ENCODE data around the gene TRMT2A.
A peak's percentile ranks its signal among the peaks of the same experiment; 100 is the strongest.

Gene TRMT2A

GRCh38 chr22:20121856-20122415 lies 4.9 kb upstream of the TRMT2A start:
- peaks cover 13% of the 10 kb centered on the region for H3K4me1 ChIP-seq (ENCODE audit: control insufficient read depth, insufficient read depth, low read length, poor library complexity, severe bottlenecking)
- H3K9me3 ChIP-seq (ENCODE audit: control insufficient read depth, low read length): no peaks in the 10 kb centered on the region
- DNase-seq: no peak
- no peak overlapping the region for H3K27ac ChIP-seq (ENCODE audit: insufficient read depth, low read length, poor library complexity, severe bottlenecking)
- H3K36me3 ChIP-seq (ENCODE audit: control insufficient read depth, insufficient read depth, low read length): peaks cover 55% of the 10 kb centered on the region
- no peak overlapping the region for H3K4me3 ChIP-seq (ENCODE audit: insufficient read depth, low read depth, low read length, poor library complexity, severe bottlenecking)
- no peaks in the 10 kb centered on the region for H3K27me3 ChIP-seq (replicated peaks; ENCODE audit: control insufficient read depth, insufficient read depth, low read length, poor library complexity, severe bottlenecking)

- Histone ChIP-seq H3K27ac (ENCODE audit: insufficient read depth, low read length, poor library complexity, severe bottlenecking) (peak overlapping the region; percentile 86), H3K36me3 (ENCODE audit: control insufficient read depth, insufficient read depth, low read length) (peaks cover 52% of the 10 kb centered on the region), H3K4me3 (ENCODE audit: insufficient read depth, low read depth, low read length, poor library complexity, severe bottlenecking) (peak overlapping the region; percentile 66), H3K4me1 (ENCODE audit: control insufficient read depth, insufficient read depth, low read length, poor library complexity, severe bottlenecking) (peaks cover 24% of the 10 kb centered on the region), H3K9me3 (ENCODE audit: control insufficient read depth, low read length) (no peaks in the 10 kb centered on the region), H3K27me3 (replicated peaks; ENCODE audit: control insufficient read depth, insufficient read depth, low read length, poor library complexity, severe bottlenecking) (no peaks in the 10 kb centered on the region)
- no peak for DNase-seq
Measured at GRCh38 chr22:20118300-20119020, 1.4 kb upstream of the TRMT2A start.

GRCh38 chr22:20117633-20118299 lies 740 bp upstream of the TRMT2A start:
- Histone ChIP-seq H3K36me3 (ENCODE audit: control insufficient read depth, insufficient read depth, low read length) (peaks cover 59% of the 10 kb centered on the region), H3K27ac (ENCODE audit: insufficient read depth, low read length, poor library complexity, severe bottlenecking) (peak overlapping the region; percentile 86), H3K4me1 (ENCODE audit: control insufficient read depth, insufficient read depth, low read length, poor library complexity, severe bottlenecking) (peaks cover 24% of the 10 kb centered on the region), H3K9me3 (ENCODE audit: control insufficient read depth, low read length) (no peaks in the 10 kb centered on the region), H3K27me3 (replicated peaks; ENCODE audit: control insufficient read depth, insufficient read depth, low read length, poor library complexity, severe bottlenecking) (no peaks in the 10 kb centered on the region), H3K4me3 (ENCODE audit: insufficient read depth, low read depth, low read length, poor library complexity, severe bottlenecking) (peak overlapping the region; percentile 85)
- DNase-seq: peak; percentile 38 to 51 (median 51)

DNA sequence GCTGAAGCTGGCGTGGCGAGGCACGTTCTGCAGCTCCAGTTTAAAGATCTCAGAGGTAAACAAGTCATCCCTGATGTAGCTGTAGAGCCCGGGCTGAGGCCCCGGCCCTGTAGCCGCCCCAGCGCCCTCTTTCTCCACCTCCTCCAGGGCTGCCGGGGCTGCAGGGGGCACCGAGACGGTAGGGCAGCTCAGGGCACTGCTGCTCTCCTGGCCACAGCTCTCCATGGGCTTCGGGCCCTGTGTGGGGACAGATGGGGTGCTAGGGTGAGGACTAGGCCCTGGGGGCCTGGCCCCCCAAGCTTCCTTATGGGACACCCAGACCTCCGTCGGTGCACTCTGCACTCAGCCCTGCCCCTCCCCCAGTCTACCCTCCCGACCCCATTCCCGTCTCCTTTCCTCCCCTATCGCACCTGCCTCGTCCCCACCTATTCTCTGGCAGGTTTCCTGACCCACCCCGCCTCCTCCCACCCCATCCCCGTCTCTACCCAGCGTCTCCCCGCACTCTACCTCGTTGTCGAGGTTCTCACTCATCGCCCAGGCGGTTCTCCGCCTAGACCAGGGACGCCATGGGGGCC lies 563 bp downstream of the TRMT2A start:
- H3K27ac ChIP-seq (ENCODE audit: insufficient read depth, low read length, poor library complexity, severe bottlenecking): peak overlapping the region; percentile 86
- H3K4me3 ChIP-seq (ENCODE audit: insufficient read depth, low read depth, low read length, poor library complexity, severe bottlenecking): peak overlapping the region; percentile 85
- H3K36me3 ChIP-seq (ENCODE audit: control insufficient read depth, insufficient read depth, low read length): peaks cover 56% of the 10 kb centered on the region
- no peaks in the 10 kb centered on the region for H3K27me3 ChIP-seq (replicated peaks; ENCODE audit: control insufficient read depth, insufficient read depth, low read length, poor library complexity, severe bottlenecking)
- H3K4me1 ChIP-seq (ENCODE audit: control insufficient read depth, insufficient read depth, low read length, poor library complexity, severe bottlenecking): peaks cover 24% of the 10 kb centered on the region
- DNase-seq: no peak
- no peaks in the 10 kb centered on the region for H3K9me3 ChIP-seq (ENCODE audit: control insufficient read depth, low read length)

DNA sequence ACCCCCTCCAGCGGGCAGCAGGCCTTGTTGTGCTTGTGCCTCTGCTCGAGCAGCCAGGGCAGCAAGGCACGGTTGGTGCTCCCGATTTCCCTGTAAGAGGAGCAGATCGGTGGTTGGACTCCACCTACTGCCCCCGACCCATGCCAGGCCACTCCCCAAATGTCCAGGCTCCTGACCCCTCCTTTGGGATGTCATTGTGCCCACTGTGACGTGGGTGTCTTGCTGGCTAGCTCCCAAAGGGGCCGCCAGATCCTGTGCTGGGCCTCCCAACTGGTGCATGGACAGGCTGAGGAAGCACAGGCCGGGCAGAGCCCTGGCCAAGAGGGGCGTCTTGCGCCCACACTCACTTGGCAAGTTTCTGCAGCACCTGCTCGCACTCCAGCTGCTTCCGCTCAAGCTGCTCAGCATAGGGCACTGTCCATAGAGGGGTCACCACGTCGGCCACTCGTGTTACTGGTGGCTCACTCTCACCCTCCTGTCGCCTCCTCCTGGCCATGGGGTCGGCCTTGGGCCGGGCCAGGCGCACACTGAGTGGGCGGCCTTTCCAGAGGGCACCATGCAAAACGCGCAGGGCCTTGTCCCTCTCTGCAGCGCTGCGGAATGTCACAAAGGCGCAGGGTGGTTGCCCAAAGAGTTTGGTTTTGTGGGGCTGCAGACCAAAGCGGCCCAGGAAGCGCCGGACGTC lies 1.2 kb downstream of the TRMT2A start, which contains the start of gene RANBP1:
Gene RANBP1 (plus strand): TSS at position 414 of the 685 bp plus-strand sequence. CDS start 81 bp downstream, at position 495.
- H3K4me1 ChIP-seq (ENCODE audit: control insufficient read depth, insufficient read depth, low read length, poor library complexity, severe bottlenecking): peaks cover 24% of the 10 kb centered on the region
- no peak for DNase-seq
- peaks cover 55% of the 10 kb centered on the region for H3K36me3 ChIP-seq (ENCODE audit: control insufficient read depth, insufficient read depth, low read length)
- H3K27ac ChIP-seq (ENCODE audit: insufficient read depth, low read length, poor library complexity, severe bottlenecking): peak within 1 kb of the TSS; percentile 86
- H3K4me3 ChIP-seq (ENCODE audit: insufficient read depth, low read depth, low read length, poor library complexity, severe bottlenecking): peak within 1 kb of the TSS; percentile 85
- H3K9me3 ChIP-seq (ENCODE audit: control insufficient read depth, low read length): no peaks in the 10 kb centered on the region
- no peaks in the 10 kb centered on the region for H3K27me3 ChIP-seq (replicated peaks; ENCODE audit: control insufficient read depth, insufficient read depth, low read length, poor library complexity, severe bottlenecking)

- peaks cover 53% of the 10 kb centered on the region for H3K36me3 ChIP-seq (ENCODE audit: control insufficient read depth, insufficient read depth, low read length)
- H3K27ac ChIP-seq (ENCODE audit: insufficient read depth, low read length, poor library complexity, severe bottlenecking): no peak overlapping the region
- H3K4me1 ChIP-seq (ENCODE audit: control insufficient read depth, insufficient read depth, low read length, poor library complexity, severe bottlenecking): peaks cover 20% of the 10 kb centered on the region
- H3K9me3 ChIP-seq (ENCODE audit: control insufficient read depth, low read length): no peaks in the 10 kb centered on the region
- no peak overlapping the region for H3K4me3 ChIP-seq (ENCODE audit: insufficient read depth, low read depth, low read length, poor library complexity, severe bottlenecking)
- H3K27me3 ChIP-seq (replicated peaks; ENCODE audit: control insufficient read depth, insufficient read depth, low read length, poor library complexity, severe bottlenecking): no peaks in the 10 kb centered on the region
- DNase-seq: no peak
Measured at GRCh38 chr22:20114506-20115475, 2.2 kb downstream of the TRMT2A start.

DNA sequence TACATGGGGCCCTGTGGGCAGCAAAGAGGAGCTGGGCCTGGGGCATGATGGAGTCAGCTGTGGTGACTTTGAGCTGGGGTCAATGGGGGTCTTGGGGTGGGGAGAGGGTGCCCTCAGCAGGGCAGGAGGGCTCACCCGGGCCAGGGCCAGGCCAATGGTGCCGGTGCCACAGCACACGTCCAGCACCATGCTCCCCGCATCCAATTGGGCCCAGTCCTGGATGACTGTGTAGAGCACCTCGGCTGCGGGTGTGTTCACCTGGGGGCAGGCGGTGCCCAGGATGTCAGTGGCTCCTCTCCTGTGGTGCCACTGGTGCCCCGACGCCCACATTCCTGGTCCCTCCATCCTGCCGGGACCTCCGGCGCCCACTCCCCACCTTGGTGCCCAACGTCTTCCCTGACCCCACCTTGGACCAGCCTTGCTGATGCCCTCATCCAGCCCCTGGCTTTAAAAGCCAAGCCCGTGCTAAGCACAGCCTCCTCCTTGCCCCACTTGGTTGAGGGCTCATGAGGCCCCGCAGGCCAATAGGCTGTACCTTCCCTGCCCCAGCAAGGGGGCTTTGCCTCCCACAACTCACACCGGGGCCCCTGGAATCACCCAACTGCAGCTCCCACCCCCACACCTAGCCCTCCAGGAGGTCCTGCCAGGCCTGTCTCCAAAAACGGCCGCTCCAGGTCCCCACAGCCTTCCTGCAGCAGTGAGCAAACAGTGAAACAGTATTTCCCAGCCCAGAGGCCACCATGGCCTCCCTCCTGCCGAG lies 3.3 kb downstream of the TRMT2A start:
- DNase-seq: no peak
- Histone ChIP-seq H3K4me1 (ENCODE audit: control insufficient read depth, insufficient read depth, low read length, poor library complexity, severe bottlenecking) (peaks cover 19% of the 10 kb centered on the region), H3K36me3 (ENCODE audit: control insufficient read depth, insufficient read depth, low read length) (peaks cover 57% of the 10 kb centered on the region), H3K4me3 (ENCODE audit: insufficient read depth, low read depth, low read length, poor library complexity, severe bottlenecking) (no peak overlapping the region), H3K27me3 (replicated peaks; ENCODE audit: control insufficient read depth, insufficient read depth, low read length, poor library complexity, severe bottlenecking) (no peaks in the 10 kb centered on the region), H3K9me3 (ENCODE audit: control insufficient read depth, low read length) (no peaks in the 10 kb centered on the region), H3K27ac (ENCODE audit: insufficient read depth, low read length, poor library complexity, severe bottlenecking) (no peak overlapping the region)

DNA sequence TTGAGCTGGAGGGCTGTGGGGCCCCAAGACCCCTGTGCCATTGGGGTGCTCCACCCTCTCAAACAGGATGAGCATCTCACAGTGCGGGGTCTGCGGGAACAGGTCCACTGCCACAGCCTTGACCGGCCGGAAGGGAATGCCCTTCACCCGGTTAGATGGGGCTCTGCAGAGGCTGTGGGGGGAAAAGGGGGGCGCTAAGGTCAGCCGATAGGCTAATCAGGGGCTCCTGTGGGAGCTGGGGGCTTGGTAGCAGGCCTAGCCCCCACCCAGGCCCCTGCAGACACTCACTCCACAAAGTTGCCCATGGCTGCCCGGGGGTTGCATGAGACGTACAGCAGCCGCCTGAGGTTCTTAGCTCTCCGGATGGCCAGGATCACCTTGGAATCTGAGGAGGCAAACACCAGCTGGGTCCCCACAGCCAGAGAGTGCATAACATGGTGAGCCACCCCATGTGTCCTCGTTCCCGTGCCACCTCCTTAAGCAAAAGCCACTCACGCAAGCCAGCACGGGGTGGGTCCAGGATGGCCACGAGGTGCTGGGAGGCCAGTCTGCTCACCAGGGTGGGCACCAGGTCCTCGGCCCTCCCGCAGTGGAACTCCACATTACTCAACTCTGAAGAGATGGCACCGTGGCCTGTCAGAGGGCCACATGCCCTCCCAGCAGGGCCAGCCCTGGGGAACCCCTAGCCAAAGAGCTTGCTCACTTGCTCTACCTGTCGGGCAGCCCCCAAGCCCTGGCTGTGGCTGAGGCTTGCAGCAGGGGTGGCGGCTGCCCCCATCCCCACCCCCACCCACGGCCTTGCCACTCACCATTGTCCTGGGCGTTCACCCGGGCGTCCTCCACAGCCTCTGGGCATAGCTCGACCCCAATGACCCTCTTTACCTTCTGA lies 4.2 kb downstream of the TRMT2A start:
- no peaks in the 10 kb centered on the region for H3K27me3 ChIP-seq (replicated peaks; ENCODE audit: control insufficient read depth, insufficient read depth, low read length, poor library complexity, severe bottlenecking)
- H3K4me1 ChIP-seq (ENCODE audit: control insufficient read depth, insufficient read depth, low read length, poor library complexity, severe bottlenecking): peaks cover 11% of the 10 kb centered on the region
- no peaks in the 10 kb centered on the region for H3K9me3 ChIP-seq (ENCODE audit: control insufficient read depth, low read length)
- no peak for DNase-seq
- peaks cover 64% of the 10 kb centered on the region for H3K36me3 ChIP-seq (ENCODE audit: control insufficient read depth, insufficient read depth, low read length)
- no peak overlapping the region for H3K27ac ChIP-seq (ENCODE audit: insufficient read depth, low read length, poor library complexity, severe bottlenecking)
- no peak overlapping the region for H3K4me3 ChIP-seq (ENCODE audit: insufficient read depth, low read depth, low read length, poor library complexity, severe bottlenecking)
